HG02763 (cell line): ENCODE results near the gene DAGLA.

Experiments
- ATAC-seq: cut with Tn5 transposase; IDR thresholded peaks from one replicate; pipeline ENCODE4 v1.9.1; 2021; ENCODE audit warnings: mild to moderate bottlenecking, moderate library complexity; ENCODE audit not compliant: unreplicated experiment

DAGLA gene

DNA sequence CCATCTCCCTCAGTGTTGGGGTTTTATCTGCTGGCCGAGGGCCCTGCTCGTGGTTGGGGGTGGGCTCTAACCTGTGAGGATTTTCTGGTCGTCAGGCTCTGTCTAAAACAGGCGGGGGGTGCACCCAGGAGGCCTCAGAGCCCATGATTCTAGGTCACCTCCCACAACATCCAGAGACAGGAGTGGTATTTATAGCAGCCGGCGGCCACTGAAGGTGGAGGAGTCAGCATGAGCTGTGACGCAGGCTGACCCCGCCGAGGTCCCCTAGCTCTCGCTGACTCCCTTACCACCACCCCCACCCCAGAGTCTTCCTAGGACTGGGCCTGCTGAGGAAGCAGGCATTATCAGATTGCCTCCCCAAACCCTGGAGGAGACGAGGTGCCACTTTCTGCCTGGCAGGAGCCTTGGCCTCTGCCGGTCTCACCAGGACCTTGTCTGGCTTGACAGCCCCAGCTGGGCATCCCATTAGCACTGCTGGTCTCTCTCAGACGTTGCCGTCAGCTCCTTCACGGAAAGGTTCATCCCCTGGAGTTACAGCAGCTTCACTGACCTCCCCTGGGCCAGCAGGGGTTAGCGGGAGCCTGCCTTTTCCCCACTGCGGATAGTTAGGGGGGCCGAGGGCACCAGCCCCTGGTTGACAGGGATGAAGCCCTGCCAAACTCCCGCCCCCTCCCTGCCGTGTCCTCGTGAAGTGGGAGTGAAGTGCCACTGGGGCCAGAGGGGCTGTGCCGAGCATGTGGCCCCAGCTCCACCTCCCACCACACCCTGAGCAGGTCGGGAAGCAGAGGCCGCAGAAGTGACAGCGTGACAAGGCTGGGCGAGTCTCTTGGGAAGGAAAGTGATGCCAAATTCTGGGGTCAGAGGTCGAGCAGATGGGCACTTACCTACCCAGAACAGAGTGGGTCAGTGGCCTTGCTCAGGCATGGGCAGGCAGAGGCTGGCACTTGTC, 26.5 kb downstream of the DAGLA start:
- no peak for ATAC-seq

DNA sequence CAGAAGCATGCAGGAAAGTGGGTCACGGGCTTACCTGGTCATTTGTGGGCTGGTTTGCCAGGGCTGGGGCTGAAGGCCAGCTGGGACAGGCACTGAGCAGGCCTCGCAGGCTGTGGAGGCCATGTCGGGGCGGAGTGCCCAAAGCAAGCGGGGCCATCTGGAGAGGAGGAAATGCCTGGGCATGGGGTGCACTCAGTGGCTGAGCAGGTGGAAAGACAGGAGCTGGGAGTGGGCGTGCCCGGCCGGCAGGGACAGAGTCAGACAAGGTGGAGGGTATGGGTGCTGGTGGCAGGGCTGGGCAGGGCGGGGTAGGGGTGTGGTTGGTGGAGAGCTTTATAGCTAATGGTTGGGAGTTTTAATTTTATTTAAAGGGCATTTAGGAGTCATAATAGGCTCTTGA, 27.4 kb downstream of the DAGLA start:
- ATAC-seq = no peak

DNA sequence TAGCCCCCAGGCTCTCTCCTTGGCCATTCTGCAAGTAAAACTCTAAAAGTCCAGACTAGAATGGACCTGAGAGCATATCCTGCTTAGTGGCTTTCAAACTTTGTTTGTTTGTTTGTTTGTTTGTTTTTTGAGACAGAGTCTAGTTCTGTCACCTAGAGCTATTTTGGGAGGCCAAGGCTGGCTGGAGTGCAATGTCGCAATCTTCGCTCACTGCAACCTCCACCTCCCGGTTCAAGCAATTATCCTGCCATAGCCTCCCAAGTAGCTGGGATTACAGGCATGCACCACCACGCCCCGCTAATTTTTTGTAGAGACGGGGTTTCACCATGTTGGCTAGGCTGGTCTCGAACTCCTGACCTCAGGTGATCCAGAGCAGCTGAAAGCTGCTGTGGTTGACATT, 28.9 kb downstream of the DAGLA start:
- no peak for ATAC-seq

DNA sequence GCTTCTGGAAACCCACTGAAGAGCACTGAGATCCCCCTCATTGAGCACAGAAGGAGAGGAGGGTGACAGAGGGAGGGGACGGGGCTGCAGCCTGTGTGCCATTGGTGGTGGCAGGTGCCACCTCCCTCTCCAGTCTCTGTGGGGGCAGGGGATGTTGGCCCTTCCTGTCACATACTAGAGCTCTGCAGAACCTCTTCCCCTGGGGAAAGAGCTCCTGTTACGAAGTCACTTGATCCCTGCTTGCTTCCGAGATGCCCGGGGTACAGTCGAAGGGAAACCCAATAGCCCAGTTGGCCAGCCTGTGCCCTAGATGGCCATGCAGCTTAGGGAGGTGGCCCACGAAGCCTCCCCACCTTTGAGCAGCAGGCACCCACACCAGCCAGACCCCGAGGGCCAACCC, 29.4 kb downstream of the DAGLA start:
- ATAC-seq = no peak

DNA sequence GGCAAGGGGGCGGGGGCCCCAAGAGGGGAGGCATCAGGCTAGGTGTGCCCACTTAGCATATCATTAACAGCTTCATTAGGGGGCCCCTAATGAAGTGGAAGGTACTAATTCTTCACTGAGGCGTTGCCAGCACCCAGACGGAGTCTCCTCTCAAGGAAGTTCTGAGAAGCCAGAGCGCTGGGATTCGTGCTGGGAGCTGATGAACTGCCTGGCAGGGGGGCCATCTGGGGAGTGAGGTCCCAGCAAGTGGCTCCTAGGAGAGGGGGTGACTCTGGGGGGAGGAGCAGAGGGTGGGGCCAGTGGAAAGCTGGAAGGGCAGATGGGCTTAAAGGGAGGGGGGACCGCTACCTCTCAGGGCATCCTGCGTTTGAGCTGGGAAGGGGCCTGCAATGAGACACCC, 29.8 kb downstream of the DAGLA start:
- no peak for ATAC-seq

DNA sequence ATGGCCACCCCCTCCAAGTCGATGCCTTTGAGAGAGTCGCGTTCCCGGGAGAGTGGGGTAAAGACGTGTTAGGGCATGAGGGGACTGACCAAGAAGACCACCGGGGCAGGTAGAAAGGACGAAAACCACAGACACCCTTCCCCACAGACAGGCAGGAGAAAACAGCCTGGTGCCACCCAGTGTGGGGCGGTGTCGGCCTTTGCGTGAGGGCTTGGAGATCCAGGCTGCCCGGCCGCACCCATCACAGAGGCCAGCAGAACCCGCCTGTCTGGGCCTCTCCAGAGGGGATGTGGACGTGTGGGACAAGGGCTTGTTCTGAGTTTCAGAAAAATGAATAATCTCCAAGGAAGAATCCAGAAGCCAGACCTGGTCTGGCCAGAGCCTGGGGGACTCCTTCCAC, 30.8 kb downstream of the DAGLA start:
- no peak for ATAC-seq

- no peak for ATAC-seq
These were observed 31.3 kb downstream of the DAGLA start for GRCh38 chr11:61711498-61711897.

DNA sequence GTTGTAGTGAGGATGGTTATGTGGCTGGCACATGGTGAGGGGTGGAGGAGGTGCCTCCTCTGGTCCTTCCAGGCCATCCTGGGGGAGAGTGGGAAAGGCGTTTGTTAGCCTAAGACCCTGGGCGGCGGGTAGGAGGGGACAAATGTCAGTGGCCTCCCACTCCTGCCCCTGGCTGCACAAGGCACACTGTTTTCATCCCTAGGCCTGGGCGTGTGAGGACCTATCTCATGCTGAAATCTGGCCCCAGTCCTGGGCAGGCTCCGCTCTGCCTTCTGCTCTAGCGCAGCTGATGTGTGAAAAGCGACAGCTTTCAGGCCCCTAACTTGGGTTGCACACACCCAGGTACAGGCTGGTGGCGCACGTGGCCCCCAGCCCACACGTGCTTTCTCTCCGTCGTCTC, 32.1 kb downstream of the DAGLA start:
- ATAC-seq = no peak

GRCh38 chr11:61712846-61713245, 32.7 kb downstream of the DAGLA start:
- ATAC-seq = no peak

GRCh38 chr11:61713464-61713863, 33.3 kb downstream of the DAGLA start:
- ATAC-seq = no peak

DNA sequence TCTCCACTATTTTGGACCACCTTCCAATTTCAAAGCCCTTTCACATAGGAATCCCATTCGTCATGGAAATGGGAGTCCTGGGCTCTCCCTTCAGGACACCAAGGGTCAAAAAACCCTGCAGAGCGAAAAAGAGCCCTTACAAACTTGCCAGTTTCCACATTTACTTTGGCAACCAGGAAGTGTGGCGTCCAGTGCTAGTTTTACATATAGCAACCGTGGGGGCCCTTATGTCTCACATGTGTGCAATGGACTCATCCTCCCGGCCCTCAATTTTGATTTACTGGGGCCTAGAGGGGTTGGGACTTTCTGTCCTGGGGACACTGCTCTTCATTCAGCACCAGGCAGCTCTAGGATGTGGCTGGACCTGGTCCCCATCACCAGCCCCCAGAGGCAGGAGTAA, 33.7 kb downstream of the DAGLA start:
- ATAC-seq = no peak

GRCh38 chr11:61714316-61714715, 34.1 kb downstream of the DAGLA start:
- ATAC-seq = no peak

DNA sequence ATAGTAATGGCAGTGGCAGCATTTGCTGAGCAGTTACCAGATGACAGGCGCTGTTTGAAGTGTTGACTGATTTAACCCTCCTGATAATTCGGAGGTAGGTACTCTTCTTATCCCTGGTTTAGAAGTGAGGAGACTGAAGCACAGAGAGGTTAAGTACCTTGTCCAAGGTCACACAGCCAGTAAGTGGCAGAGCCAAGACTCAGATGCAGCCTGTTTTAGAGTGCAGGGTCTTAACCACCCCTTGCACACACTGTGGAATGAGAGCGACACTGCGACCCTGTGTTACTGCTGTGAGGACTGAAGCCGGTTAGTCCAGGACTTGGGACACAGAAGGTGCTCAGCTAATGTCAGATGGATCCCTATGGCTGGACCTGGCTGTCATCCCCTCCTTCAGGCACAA, 34.7 kb downstream of the DAGLA start:
- no peak for ATAC-seq

- no peak for ATAC-seq
These were observed 35.7 kb downstream of the DAGLA start for GRCh38 chr11:61715867-61716266.

DNA sequence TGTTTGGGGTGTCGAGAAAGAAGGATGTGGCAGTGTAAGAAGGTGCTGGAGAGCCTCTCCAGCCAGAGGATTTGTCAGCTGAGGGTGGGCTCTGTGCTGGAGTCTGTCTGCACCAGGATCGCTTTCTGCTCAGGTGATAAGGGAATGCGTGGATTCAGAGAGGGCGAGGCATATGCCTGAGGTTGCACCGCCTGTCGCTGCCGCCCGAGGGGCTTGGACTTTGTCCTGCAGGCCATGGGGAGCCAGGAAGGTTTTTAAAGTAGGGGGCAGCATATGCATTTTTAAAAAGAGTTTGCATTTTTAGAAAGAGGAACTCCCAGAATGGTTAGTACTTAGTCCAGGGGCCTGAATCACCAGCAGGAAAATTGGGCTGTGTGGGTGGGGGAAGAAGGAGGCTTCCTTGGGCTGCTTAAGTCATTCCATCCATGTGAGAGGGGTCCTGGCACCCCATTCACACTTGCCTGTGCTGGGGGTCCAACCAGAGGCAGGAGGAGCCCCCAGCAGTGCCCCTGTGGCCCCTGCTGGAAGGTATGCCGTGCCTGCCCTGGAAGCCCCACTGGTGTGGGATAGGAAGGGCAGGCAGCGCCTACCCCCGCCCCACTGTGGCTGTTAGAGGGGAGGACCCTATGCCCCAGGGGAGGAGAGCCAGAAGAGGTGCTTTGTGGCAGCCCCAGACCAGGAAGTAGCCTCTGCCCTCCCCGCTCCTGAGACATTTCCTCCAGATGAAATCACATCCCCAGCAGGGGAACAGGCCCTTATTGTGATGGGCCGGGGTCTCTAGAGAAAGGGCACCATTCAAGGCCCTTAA, 36.5 kb downstream of the DAGLA start:
- no peak for ATAC-seq

- no peak for ATAC-seq
These were observed 37.3 kb downstream of the DAGLA start for GRCh38 chr11:61717286-61718033.

DNA sequence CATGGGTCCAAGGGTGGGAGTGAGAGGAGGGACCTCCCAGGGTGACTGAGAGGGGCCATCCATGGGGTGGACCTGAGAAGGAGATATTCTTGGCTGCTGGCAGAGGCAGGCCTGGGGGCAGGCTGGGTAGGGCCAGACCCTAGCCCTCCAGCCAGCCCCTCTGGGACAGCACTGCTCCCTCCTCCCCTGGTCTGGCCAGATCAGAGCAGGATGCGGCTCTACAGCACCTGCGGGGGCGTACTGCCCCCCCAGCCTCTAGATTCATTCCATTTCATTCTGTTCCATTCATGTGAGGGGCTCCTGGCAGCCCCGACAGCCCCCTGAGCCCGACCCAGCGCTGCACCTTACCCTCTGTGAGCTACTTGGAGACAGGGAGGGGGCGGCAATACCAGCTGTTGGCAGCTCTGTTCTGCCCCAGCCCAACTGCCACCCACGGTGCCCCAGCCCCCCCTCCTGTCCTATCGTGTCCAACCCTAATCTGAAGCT, 37.9 kb downstream of the DAGLA start:
- no peak for ATAC-seq

DNA sequence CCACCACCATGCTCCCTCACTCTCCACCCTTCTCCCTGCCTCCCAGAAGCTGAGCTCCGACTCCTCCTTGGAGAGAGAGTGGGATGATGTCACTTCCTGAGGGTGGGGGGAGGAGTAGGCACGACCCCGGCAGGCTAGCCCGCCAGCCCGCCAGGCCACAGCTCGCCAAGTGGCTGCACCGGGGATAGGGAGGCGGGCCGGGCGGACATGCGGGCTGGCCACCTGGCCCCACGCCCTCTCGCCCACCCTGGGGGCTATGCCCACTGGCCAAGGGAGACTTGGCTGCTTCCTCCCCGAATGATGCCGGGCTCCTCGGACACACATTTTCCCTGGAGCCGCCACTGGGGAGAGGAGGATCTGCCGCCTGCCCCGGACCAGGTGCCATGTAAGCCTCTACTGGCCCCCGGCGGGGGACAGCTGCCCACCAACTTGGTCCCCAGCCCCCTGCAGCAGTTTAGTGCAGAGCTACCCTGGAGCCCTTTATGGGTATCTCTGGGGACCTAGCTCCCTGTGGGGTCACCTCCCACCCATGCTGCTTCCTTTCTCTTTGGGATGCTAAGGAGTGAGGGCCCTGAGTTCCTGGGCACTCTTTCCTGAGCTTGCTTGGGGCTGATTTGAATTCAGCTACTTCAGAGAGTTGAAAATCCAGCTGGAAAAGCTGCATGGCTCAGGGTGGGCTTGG, 38.6 kb downstream of the DAGLA start:
- ATAC-seq = no peak

- no peak for ATAC-seq
These were observed 39.8 kb downstream of the DAGLA start for GRCh38 chr11:61719978-61720377.

- ATAC-seq = no peak
These were observed 40.4 kb downstream of the DAGLA start for GRCh38 chr11:61720597-61720996.

- ATAC-seq = no peak
These were observed 44.2 kb downstream of the DAGLA start for GRCh38 chr11:61724437-61724836.
